ENCODE data around the gene NCKIPSD. TPM values are rescaled to one million over a fixed set of nuclear protein-coding genes. Genes with fewer than 3 reads are reported as not detected.

NCKIPSD gene
- total RNA-seq, 2 donors from 2014 or later = 16.6 to 22.1 TPM

DNA sequence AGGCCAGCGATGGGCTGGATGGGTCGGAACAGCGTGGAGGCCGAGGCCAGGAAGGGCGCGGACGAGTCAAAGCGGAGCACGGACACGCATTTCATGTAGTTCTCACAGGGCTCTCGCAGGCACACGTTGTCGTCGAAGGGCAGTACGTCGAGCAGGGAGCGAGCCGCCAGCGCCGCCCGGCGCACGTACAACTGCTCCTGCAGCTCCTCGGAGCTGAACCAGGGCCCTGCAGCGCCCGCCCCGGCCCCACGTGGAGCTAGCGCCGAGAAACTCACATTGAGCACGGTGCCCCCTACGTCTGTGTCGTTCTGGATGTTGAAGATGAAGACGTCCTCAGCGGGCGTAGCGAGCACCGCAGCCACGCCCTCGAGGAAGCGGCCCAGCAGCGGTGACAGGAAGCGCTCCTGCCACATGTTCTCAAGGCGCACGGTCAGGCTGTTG is 28.9 kb downstream of the NCKIPSD start:
- Histone ChIP-seq H3K4me3 (no peak overlapping the region), H3K36me3 (replicated peaks in 1 of 2; ENCODE audit: insufficient read depth in 1 of 2, low read depth in 2 of 2) (no peaks in the 10 kb centered on the region), H3K27ac (peak overlapping the region; percentile 27 to 87 (median 77)), H3K4me1 (peaks cover 16% of the 10 kb centered on the region), H3K27me3 (no peaks in the 10 kb centered on the region), H3K9me3 (no peaks in the 10 kb centered on the region)
- DNase-seq (no peak), ATAC-seq (no peak)
- WGBS, 2 donors = 55 to 56% methylated on average over 19 to 45 of the region's 45 CpGs
- intact Hi-C loops (cut with DNase I) = no loop called here
- TF ChIP-seq, protein P1, sequence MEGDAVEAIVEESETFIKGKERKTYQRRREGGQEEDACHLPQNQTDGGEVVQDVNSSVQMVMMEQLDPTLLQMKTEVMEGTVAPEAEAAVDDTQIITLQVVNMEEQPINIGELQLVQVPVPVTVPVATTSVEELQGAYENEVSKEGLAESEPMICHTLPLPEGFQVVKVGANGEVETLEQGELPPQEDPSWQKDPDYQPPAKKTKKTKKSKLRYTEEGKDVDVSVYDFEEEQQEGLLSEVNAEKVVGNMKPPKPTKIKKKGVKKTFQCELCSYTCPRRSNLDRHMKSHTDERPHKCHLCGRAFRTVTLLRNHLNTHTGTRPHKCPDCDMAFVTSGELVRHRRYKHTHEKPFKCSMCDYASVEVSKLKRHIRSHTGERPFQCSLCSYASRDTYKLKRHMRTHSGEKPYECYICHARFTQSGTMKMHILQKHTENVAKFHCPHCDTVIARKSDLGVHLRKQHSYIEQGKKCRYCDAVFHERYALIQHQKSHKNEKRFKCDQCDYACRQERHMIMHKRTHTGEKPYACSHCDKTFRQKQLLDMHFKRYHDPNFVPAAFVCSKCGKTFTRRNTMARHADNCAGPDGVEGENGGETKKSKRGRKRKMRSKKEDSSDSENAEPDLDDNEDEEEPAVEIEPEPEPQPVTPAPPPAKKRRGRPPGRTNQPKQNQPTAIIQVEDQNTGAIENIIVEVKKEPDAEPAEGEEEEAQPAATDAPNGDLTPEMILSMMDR (IDR thresholded peaks at IDR 0.05) = no peak
- TF ChIP-seq POLR2A (IDR thresholded peaks at IDR 0.05) = no peak

DNA sequence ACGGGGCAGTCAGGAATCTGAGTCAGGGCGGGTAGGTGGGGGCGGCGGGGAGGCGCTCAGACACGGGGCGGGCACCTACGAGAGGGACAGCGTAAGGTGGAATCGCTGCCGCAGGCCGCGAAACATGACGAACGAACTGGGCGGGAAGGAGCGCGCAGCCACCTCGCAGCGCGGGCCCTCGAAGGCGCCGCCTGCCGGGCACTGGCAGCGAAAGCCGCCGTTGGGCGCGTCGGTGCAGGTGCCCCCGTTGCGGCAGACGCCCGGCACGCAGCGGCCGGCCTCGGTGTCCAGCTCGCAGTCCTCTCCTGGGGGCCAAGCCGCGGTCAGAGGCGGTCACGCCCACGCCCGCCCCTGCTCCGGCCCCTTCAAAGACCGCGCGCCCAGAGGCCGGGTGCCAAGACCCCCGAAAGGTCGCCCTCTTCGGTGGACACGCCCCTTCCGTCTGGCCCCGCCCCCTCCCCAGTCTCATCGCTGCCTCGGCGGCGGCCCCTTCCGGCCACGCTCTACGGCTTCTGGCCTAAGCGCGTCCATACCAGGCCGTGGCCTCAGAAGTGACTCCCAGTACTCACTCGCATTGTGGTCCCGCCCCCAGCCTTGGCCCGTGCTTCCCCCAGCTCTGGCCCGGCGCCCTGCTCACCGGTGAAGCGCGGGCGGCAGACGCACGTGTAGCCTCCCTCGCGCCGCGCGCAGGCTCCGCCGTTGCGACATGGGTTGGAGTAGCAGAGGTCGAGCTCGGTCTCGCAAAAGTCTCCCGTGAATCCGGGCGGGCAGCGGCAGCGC is 29.5 kb downstream of the NCKIPSD start:
- Histone ChIP-seq H3K36me3 (replicated peaks in 1 of 2; ENCODE audit: insufficient read depth in 1 of 2, low read depth in 2 of 2) (no peaks in the 10 kb centered on the region), H3K27me3 (no peaks in the 10 kb centered on the region), H3K9me3 (no peaks in the 10 kb centered on the region), H3K4me3 (peak overlapping the region; percentile 32 to 44), H3K4me1 (peaks cover 10% of the 10 kb centered on the region), H3K27ac (peak overlapping the region; percentile 27 to 87 (median 77))
- ATAC-seq (peak; percentile 90), DNase-seq (peak; percentile 83 to 93 (median 88))
- 3 to 23% methylated on average over 10 to 91 of the region's 94 CpGs for WGBS, 2 donors
- intact Hi-C loops (cut with DNase I) = no loop called here
- TF ChIP-seq POLR2A (IDR thresholded peaks at IDR 0.05) = peak in 2 of 3 donors; percentile 25 to 27
- TF ChIP-seq, protein P1 (IDR thresholded peaks at IDR 0.05) = peak; percentile 42 to 89 (median 68)

DNA sequence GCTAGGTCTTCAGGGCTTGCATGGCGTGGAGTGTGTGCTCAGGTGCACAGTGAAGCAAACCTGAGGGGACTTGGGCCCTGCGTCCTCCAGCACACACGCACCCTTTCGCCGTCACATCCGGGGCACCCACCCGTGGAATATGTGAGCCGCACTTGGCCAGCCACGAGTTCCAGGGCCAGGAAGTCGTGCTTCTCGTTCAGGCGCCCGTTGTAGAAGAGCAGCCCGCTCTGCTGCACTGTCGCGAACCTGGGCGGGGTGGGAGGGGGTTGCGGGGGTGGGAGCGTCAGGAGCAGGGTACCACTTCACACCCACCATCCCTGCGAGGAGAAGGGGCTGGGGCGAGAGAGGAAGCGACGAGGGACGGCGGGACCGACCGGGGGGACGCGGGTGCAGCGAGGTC is 30.1 kb downstream of the NCKIPSD start:
- Histone ChIP-seq H3K27me3 (no peaks in the 10 kb centered on the region), H3K27ac (peak overlapping the region in 3 of 4 donors; percentile 76 to 87 (median 78)), H3K36me3 (replicated peaks in 1 of 2; ENCODE audit: insufficient read depth in 1 of 2, low read depth in 2 of 2) (no peaks in the 10 kb centered on the region), H3K9me3 (no peaks in the 10 kb centered on the region), H3K4me1 (peaks cover 6% of the 10 kb centered on the region), H3K4me3 (peak overlapping the region in 1 of 2 donors; percentile 32)
- ATAC-seq = peak; percentile 2
- 5 to 15% methylated on average over 20 to 30 of the region's 30 CpGs for WGBS, 2 donors
- TF ChIP-seq, protein P1 (IDR thresholded peaks at IDR 0.05) = no peak
- no peak for TF ChIP-seq POLR2A (IDR thresholded peaks at IDR 0.05)
- DNase-seq = peak in 1 of 4 donors; percentile 21
- intact Hi-C loops (cut with DNase I) = no loop called here

DNA sequence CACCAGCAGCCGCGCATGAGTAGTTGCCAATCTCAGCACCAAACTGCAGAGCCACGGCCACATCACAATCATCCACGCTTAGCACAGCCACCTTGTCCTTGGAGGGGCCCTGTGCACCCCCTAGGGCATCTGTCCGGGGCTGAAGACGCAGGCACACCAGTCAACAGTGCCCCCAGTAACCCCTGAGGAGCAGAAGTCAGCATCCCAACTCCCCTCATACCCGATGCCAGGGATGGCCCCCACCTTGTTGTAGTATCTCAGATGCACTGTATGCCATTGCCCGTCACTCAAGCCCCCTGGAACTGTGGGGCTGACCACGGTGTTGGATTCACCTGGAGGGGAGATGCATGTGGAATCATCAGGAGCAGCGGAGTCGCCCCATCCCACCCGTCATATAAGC is 30.7 kb downstream of the NCKIPSD start:
- H3K36me3 ChIP-seq (replicated peaks in 1 of 2; ENCODE audit: insufficient read depth in 1 of 2, low read depth in 2 of 2) = no peaks in the 10 kb centered on the region
- ATAC-seq (no peak), DNase-seq (no peak)
- H3K4me3 ChIP-seq = no peak overlapping the region
- 85 to 96% methylated on average over 7 to 12 of the region's 12 CpGs for WGBS, 2 donors
- TF ChIP-seq, protein P1 (IDR thresholded peaks at IDR 0.05) = no peak
- TF ChIP-seq POLR2A (IDR thresholded peaks at IDR 0.05) = no peak
- no peaks in the 10 kb centered on the region for H3K27me3 ChIP-seq
- H3K9me3 ChIP-seq = no peaks in the 10 kb centered on the region
- peaks cover 6% of the 10 kb centered on the region for H3K4me1 ChIP-seq
- no peak overlapping the region for H3K27ac ChIP-seq
- intact Hi-C loops (cut with DNase I) = no loop called here
